ENCODE results near the gene IL4I1.

The IL4I1 gene

DNA sequence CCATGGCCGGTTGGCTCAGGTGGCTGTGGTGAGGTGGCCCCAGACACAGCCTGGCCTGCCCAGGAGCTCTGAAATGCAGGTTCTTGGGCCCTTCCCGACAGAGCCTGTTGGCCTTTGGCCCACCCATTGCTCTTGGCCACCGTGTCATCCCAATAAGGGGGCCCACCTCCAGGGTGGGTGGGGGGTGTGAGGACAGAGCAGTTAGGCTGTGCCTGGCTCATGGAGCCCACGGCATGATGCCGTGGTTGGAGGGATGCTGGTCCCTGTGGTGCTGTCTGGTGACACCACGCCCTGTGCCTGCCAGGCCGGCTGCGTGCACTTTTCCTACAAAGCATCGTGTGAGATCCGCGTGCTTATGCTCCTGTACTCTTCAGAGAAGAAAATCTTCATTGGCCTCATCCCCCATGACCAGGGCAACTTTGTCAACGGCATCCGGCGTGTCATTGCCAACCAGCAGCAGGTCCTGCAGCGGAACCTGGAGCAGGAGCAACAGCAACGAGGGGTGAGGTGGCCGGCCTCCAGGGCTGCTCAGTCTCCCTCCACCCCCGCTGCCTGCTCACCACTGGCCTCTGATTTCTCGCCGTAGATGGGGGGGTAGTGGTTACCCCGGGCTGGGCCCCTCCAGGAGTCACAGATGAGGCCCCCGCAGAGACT lies 36.9 kb downstream of the IL4I1 start:
- TF ChIP-seq, protein P1, sequence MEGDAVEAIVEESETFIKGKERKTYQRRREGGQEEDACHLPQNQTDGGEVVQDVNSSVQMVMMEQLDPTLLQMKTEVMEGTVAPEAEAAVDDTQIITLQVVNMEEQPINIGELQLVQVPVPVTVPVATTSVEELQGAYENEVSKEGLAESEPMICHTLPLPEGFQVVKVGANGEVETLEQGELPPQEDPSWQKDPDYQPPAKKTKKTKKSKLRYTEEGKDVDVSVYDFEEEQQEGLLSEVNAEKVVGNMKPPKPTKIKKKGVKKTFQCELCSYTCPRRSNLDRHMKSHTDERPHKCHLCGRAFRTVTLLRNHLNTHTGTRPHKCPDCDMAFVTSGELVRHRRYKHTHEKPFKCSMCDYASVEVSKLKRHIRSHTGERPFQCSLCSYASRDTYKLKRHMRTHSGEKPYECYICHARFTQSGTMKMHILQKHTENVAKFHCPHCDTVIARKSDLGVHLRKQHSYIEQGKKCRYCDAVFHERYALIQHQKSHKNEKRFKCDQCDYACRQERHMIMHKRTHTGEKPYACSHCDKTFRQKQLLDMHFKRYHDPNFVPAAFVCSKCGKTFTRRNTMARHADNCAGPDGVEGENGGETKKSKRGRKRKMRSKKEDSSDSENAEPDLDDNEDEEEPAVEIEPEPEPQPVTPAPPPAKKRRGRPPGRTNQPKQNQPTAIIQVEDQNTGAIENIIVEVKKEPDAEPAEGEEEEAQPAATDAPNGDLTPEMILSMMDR (IDR thresholded peaks at IDR 0.05; ENCODE audit: extremely low read depth, insufficient read depth, missing control alignments), result no peak
- DNase-seq (ENCODE audit: low spot score), result no peak
- in situ Hi-C loops (cut with MboI; ENCODE audit: low pct_unique_long_range_greater_than_20kb, low sequenced_read_pairs, unreplicated experiment), result no loop called here

DNA sequence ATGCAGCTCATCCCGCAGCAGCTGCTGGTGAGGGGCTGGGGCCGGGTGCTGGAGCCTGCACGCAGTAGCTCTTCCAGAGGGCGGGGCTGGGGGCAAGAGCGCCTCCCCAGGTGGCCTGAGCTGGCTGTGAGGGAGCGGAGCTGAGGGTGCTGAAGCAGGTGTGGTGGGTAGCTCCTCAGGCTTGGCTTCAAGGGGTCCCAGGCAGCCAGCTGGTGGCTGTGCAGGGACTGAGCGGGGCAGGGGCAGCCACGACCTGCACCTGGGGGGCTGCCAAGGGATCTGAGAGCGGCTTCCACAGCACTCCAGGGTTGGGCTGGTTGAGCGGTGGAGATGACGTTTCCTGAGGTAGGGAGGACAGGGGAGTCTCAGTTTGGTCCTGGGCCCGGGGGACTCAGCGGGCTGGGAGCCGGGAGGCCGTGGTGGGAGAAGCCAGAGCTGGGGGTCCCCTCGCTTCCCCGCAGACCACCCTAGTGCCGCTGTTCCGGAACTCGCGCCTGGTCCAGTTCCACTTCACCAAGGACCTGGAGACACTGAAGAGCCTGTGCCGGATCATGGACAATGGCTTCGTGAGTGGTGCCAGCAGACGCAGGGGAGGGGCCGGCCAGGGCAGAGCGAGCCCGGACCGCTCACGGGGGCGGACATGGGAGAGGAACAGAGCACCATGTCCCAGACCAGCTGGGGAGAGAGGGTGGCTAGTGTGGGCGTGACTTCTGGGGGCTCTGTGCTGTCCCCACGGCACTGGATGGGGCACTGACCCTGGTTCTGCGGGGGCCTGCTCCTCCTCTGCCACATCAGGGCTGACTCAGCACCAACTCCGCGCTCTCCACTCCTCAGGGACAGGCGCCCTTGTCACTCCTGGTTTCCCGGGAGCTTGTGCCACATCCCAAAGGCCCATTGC lies 38.4 kb downstream of the IL4I1 start:
- DNase-seq (ENCODE audit: low spot score), result no peak
- in situ Hi-C loops (cut with MboI; ENCODE audit: low pct_unique_long_range_greater_than_20kb, low sequenced_read_pairs, unreplicated experiment), result no loop called here
- TF ChIP-seq, protein P1 (IDR thresholded peaks at IDR 0.05; ENCODE audit: extremely low read depth, insufficient read depth, missing control alignments), result no peak

DNA sequence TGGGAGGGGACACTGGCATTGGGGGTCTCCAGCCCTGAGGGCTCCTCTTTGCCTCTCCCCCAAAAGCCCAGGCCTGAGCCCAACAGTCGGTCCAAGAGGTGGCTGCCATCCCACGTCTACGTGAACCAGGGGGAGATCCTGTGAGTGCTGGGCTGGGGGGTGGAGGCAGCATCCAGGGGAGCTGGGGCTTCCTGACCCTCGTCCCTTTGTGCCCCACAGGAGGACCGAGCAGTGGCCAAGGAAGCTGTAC lies 38.9 kb downstream of the IL4I1 start:
- in situ Hi-C loops (cut with MboI; ENCODE audit: low pct_unique_long_range_greater_than_20kb, low sequenced_read_pairs, unreplicated experiment), result no loop called here
- TF ChIP-seq, protein P1 (IDR thresholded peaks at IDR 0.05; ENCODE audit: extremely low read depth, insufficient read depth, missing control alignments), result no peak
- DNase-seq (ENCODE audit: low spot score), result no peak

DNA sequence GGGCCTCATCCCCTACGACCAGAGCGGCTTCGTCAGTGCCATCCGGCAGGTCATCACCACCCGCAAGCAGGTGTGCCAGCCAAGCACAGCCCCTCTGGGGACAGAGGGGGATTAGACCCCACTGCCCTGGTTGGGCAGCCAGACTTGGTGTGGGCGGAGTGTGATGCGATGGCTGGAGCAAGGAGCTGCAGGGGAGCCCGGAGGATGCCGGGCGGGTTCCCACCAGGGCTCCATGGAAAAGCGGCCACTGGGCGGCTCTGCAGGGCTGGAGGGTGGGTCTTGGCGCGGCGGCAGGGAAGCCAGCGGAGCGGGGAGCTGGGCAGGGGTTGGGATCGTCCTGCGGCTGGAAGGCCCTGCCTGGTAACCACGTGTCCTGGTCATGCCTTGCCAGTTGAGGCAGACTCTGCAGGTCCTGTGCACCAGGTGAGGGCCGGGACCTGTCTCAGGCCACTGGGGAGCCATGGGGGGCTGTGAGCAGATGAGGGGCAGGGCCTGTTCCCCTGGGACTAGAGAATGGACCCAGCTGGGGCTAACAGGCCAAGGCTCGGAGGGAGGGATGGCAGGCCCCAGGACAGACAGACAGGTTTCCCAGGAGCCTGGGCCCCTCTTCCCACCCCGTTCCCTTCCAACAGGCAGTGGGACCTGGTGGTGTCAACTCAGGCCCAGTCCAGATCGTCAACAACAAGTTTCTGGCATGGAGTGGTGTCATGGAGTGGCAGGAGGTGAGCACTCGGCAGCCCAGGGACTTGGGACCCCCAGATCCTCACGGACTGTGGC lies 39.4 kb downstream of the IL4I1 start:
- in situ Hi-C loops (cut with MboI; ENCODE audit: low pct_unique_long_range_greater_than_20kb, low sequenced_read_pairs, unreplicated experiment), result no loop called here
- TF ChIP-seq, protein P1 (IDR thresholded peaks at IDR 0.05; ENCODE audit: extremely low read depth, insufficient read depth, missing control alignments), result no peak
- no peak for DNase-seq (ENCODE audit: low spot score)

DNA sequence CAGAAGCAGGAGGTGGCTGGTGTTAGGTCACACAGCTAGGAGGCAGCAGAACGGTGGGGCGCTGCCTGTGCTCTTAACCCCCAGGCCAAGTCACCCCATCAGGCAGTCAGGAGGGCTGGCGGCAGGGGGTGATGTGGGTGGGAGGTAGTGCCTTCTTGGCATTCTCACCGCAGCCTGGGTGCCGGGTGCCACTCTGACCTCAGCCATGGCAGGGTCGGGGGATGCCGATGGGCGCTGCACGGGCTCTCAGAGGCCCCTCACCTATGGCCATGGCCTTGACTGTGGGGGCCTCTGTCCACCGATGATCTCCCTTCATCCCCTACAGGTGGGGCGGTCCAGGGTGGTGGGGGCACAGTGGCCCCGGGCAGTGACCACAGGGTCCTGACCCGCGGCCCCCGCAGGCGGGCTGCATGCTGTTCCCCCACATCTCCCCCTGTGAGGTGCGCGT lies 40.1 kb downstream of the IL4I1 start:
- TF ChIP-seq, protein P1 (IDR thresholded peaks at IDR 0.05; ENCODE audit: extremely low read depth, insufficient read depth, missing control alignments), result no peak
- DNase-seq (ENCODE audit: low spot score), result no peak
- in situ Hi-C loops (cut with MboI; ENCODE audit: low pct_unique_long_range_greater_than_20kb, low sequenced_read_pairs, unreplicated experiment), result no loop called here

DNA sequence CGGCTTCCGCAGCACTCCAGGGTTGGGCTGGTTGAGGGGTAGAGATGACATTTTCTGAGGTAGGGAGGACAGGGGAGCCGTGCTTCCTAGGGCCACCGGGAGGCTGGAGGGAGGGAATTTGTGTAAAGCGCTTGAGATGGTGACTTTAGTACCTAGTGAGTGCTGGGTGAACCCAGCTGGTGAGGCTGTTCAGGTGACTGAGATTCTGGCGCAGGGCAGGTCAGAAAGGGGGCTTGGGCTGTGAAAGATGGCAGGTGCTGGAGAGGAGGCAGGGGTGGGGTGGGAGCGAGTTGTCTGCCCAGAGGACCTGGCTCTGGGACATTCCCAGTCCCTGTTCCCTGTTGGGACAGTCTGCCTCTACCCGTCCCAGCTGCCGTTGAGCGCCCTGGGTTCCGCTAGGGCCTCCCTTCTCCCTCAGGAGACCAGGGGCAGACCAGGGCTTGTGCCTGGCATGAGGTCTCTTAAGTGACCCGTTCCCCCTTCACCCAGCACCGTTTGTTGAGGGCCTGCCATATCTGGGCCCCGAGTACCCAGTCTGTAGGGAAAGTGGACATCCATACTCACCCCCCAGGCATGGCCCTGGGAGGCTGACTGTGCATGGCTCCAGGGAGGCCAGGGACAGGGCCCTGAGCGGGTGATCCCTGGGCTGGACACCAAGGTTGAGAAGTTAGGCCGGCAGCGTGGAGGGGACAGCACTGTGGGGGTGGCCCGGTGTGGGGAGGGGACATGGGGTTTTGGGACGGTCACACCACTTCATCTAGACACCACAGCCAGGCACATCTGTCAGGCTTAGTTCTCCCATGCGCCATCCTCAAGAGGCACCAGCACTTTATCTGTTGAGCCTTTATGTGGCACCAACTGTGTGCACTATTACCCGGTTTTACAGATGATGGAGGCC lies 40.8 kb downstream of the IL4I1 start:
- in situ Hi-C loops (cut with MboI; ENCODE audit: low pct_unique_long_range_greater_than_20kb, low sequenced_read_pairs, unreplicated experiment), result no loop called here
- DNase-seq (ENCODE audit: low spot score), result no peak
- TF ChIP-seq, protein P1 (IDR thresholded peaks at IDR 0.05; ENCODE audit: extremely low read depth, insufficient read depth, missing control alignments), result no peak
